HL-60 (cell line): ENCODE measurements around the gene IKBKE.

Experiments used
- TF ChIP-seq, protein P1 (sequence below): IDR thresholded peaks from one replicate; pipeline ENCODE4 v1.5.1; 2011; ENCODE audit warnings: low read length, control low read depth, inconsistent platforms; ENCODE audit not compliant: insufficient read depth
- TF ChIP-seq, protein P2 (sequence below): IDR thresholded peaks from 2 replicates; pipeline ENCODE4 v1.6.1; 2012; ENCODE audit warnings: low read depth; ENCODE audit not compliant: insufficient replicate concordance

GRCh38 chr1:206479183-206480125, 9.2 kb downstream of the IKBKE start:
- TF ChIP-seq, protein P1, sequence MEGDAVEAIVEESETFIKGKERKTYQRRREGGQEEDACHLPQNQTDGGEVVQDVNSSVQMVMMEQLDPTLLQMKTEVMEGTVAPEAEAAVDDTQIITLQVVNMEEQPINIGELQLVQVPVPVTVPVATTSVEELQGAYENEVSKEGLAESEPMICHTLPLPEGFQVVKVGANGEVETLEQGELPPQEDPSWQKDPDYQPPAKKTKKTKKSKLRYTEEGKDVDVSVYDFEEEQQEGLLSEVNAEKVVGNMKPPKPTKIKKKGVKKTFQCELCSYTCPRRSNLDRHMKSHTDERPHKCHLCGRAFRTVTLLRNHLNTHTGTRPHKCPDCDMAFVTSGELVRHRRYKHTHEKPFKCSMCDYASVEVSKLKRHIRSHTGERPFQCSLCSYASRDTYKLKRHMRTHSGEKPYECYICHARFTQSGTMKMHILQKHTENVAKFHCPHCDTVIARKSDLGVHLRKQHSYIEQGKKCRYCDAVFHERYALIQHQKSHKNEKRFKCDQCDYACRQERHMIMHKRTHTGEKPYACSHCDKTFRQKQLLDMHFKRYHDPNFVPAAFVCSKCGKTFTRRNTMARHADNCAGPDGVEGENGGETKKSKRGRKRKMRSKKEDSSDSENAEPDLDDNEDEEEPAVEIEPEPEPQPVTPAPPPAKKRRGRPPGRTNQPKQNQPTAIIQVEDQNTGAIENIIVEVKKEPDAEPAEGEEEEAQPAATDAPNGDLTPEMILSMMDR = peak; percentile 79
- TF ChIP-seq, protein P2, sequence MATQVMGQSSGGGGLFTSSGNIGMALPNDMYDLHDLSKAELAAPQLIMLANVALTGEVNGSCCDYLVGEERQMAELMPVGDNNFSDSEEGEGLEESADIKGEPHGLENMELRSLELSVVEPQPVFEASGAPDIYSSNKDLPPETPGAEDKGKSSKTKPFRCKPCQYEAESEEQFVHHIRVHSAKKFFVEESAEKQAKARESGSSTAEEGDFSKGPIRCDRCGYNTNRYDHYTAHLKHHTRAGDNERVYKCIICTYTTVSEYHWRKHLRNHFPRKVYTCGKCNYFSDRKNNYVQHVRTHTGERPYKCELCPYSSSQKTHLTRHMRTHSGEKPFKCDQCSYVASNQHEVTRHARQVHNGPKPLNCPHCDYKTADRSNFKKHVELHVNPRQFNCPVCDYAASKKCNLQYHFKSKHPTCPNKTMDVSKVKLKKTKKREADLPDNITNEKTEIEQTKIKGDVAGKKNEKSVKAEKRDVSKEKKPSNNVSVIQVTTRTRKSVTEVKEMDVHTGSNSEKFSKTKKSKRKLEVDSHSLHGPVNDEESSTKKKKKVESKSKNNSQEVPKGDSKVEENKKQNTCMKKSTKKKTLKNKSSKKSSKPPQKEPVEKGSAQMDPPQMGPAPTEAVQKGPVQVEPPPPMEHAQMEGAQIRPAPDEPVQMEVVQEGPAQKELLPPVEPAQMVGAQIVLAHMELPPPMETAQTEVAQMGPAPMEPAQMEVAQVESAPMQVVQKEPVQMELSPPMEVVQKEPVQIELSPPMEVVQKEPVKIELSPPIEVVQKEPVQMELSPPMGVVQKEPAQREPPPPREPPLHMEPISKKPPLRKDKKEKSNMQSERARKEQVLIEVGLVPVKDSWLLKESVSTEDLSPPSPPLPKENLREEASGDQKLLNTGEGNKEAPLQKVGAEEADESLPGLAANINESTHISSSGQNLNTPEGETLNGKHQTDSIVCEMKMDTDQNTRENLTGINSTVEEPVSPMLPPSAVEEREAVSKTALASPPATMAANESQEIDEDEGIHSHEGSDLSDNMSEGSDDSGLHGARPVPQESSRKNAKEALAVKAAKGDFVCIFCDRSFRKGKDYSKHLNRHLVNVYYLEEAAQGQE = no peak
